Spleen (tissue), 7 donors: ENCODE results near the gene KXD1.
"Not testable (repeated sequence)": the region's sequence is repeated elsewhere in the genome, so short reads cannot be mapped to it uniquely, and the experiment has no call there.

ENCODE experiments used
- CTCF ChIP-seq, 11 experiments: fragments of 200-600 bp in 7 of 11; fragments of 450-650 bp in 4 of 11; sonication (generic) in 4 of 11; IDR thresholded peaks in 8 of 11; conservative IDR thresholded peaks in 3 of 11; 1 replicate in 7 of 11; 2 replicates in 4 of 11; pipeline versions ENCODE4 v1.4.0 to v1.8.0; 2016 to 2021; ENCODE audit warnings: antibody characterized with exemption in 11 of 11, inconsistent platforms in 4 of 11, mild to moderate bottlenecking in 1 of 11
- POLR2A ChIP-seq, 3 donors: fragments of 450-650 bp; IDR thresholded peaks; one replicate each; pipeline ENCODE4 v1.5.1; 2017; ENCODE audit warnings: antibody characterized with exemption in 3 of 3, mild to moderate bottlenecking in 1 of 3
- donor health status: DM: no; HTN: no; CAD: no; lungs with moderate emphysema.
- donor health status: DM: no; HTN: no; CAD: no.
- donor health status: DM: no; HTN: no; CAD: no.

GRCh38 chr19:18522862-18523440 lies 34.7 kb upstream of the KXD1 start:
- not testable (repeated sequence) for TF ChIP-seq POLR2A (IDR thresholded peaks at IDR 0.05); CTCF (IDR thresholded peaks at IDR 0.05 in 8 of 11, conservative IDR thresholded peaks at IDR 0.05 in 3 of 11)
